Liver (tissue), 3 donors: ENCODE measurements around the gene PALLD.

Source experiments
- ATF3 ChIP-seq: IDR thresholded peaks from 2 replicates; pipeline ENCODE4 v1.6.1; 2016; ENCODE audit warnings: antibody characterized with exemption
- CTCF ChIP-seq: fragments of 150-350 bp; IDR thresholded peaks from 2 replicates; pipeline ENCODE4 v1.5.1; 2017; ENCODE audit warnings: improper control_type of control experiment, low read depth, low read length; ENCODE audit not compliant: missing input control
- EGR1 ChIP-seq, 2 donors: IDR thresholded peaks; 2 replicates each; pipeline ENCODE4 v1.6.1; 2016 to 2018; ENCODE audit warnings: antibody characterized with exemption in 2 of 2, low read depth in 2 of 2
- FOXA1 ChIP-seq: IDR thresholded peaks from 2 replicates; pipeline ENCODE4 v1.6.1; 2016; ENCODE audit warnings: antibody characterized with exemption
- HNF4G ChIP-seq: IDR thresholded peaks from 2 replicates; pipeline ENCODE4 v1.6.1; 2016; ENCODE audit warnings: antibody characterized with exemption
- JUND ChIP-seq, 2 donors: IDR thresholded peaks; 2 replicates each; pipeline ENCODE4 v1.6.1; 2016; ENCODE audit warnings: antibody characterized with exemption in 2 of 2
- MAX ChIP-seq: IDR thresholded peaks from 2 replicates; pipeline ENCODE4 v1.6.1; 2016; ENCODE audit warnings: antibody characterized with exemption
- RAD21 ChIP-seq, 2 donors: IDR thresholded peaks; 2 replicates each; pipeline ENCODE4 v1.6.1; 2016; ENCODE audit warnings: antibody characterized with exemption in 2 of 2, mild to moderate bottlenecking in 2 of 2
- REST ChIP-seq: IDR thresholded peaks from 2 replicates; pipeline ENCODE4 v1.6.1; 2016; ENCODE audit warnings: antibody characterized with exemption, mild to moderate bottlenecking
- RXRA ChIP-seq, 2 donors: IDR thresholded peaks; 2 replicates each; pipeline ENCODE4 v1.6.1; 2017 to 2018; ENCODE audit warnings: antibody characterized with exemption in 2 of 2, mild to moderate bottlenecking in 1 of 2
- SP1 ChIP-seq: IDR thresholded peaks from 2 replicates; pipeline ENCODE4 v1.6.1; 2018; ENCODE audit warnings: antibody characterized with exemption, mild to moderate bottlenecking
- TAF1 ChIP-seq: conservative IDR thresholded peaks from 2 replicates; pipeline ENCODE4 v1.6.1; 2016; ENCODE audit warnings: antibody characterized with exemption, mild to moderate bottlenecking
- YY1 ChIP-seq: IDR thresholded peaks from 2 replicates; pipeline ENCODE4 v1.6.1; 2016; ENCODE audit warnings: antibody characterized with exemption, mild to moderate bottlenecking
- ZBTB33 ChIP-seq: IDR thresholded peaks from 2 replicates; pipeline ENCODE4 v1.6.1; 2016; ENCODE audit warnings: antibody characterized with exemption
- donor health status: healthy.
- donor health status: healthy.

- TF ChIP-seq CTCF (no peak), YY1 (no peak), REST (no peak), JUND (IDR thresholded peaks at IDR 0.05) (no peak), SP1 (no peak), RXRA (IDR thresholded peaks at IDR 0.05) (no peak), MAX (no peak), RAD21 (IDR thresholded peaks at IDR 0.05) (no peak), ZBTB33 (no peak), ATF3 (no peak), HNF4G (no peak), EGR1 (IDR thresholded peaks at IDR 0.05; ENCODE audit: low read depth in 2 of 2) (no peak), TAF1 (no peak), FOXA1 (no peak)
These were observed 339.1 kb downstream of the PALLD start for GRCh38 chr4:168835880-168836454.
